GM12873 (cell line): Measurements from ENCODE around the gene KCNMA1.
A peak's percentile ranks its signal among the peaks of the same experiment; 100 is the strongest.

Experiments used
- TF ChIP-seq, protein P1 (sequence below): IDR thresholded peaks from 2 replicates; pipeline ENCODE4 v1.5.1; 2012; ENCODE audit warnings: low read depth, mild to moderate bottlenecking, moderate library complexity, low read length, control low read depth; ENCODE audit not compliant: insufficient read depth; ENCODE audit errors: missing control alignments

Gene KCNMA1

DNA sequence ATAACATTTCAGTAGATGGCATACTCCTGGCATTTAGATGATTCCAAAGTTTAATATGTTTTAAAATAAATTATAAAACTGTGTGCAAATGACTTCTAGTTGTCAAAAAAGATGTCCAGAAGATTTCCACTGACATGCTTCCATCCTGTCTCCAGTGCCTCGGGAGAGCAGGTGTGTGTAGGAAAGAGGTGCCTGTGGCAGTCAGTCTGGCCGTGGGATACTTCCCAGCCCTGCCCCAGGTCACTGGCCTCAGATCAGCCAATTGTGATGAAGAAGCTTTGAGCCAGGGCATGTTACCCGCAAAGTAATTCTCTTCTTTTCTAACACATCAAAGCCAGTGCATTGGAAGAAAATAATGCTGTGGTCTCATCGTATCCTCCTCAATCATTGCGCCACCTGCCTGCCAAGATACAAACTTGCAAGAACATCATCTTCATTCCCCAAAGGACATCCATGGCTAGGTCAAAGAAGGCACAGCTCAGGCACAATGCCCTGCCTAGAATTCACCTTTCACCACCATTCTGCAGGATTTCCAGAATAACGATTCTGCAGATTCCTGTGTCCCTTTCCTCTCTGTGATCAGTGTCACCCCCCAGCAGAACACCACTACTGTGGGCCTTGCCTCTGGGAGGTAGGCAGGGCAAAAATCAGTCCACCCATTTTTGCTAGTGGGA lies 6.3 kb upstream of the KCNMA1 start:
- TF ChIP-seq, protein P1, sequence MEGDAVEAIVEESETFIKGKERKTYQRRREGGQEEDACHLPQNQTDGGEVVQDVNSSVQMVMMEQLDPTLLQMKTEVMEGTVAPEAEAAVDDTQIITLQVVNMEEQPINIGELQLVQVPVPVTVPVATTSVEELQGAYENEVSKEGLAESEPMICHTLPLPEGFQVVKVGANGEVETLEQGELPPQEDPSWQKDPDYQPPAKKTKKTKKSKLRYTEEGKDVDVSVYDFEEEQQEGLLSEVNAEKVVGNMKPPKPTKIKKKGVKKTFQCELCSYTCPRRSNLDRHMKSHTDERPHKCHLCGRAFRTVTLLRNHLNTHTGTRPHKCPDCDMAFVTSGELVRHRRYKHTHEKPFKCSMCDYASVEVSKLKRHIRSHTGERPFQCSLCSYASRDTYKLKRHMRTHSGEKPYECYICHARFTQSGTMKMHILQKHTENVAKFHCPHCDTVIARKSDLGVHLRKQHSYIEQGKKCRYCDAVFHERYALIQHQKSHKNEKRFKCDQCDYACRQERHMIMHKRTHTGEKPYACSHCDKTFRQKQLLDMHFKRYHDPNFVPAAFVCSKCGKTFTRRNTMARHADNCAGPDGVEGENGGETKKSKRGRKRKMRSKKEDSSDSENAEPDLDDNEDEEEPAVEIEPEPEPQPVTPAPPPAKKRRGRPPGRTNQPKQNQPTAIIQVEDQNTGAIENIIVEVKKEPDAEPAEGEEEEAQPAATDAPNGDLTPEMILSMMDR: peak; percentile 67

DNA sequence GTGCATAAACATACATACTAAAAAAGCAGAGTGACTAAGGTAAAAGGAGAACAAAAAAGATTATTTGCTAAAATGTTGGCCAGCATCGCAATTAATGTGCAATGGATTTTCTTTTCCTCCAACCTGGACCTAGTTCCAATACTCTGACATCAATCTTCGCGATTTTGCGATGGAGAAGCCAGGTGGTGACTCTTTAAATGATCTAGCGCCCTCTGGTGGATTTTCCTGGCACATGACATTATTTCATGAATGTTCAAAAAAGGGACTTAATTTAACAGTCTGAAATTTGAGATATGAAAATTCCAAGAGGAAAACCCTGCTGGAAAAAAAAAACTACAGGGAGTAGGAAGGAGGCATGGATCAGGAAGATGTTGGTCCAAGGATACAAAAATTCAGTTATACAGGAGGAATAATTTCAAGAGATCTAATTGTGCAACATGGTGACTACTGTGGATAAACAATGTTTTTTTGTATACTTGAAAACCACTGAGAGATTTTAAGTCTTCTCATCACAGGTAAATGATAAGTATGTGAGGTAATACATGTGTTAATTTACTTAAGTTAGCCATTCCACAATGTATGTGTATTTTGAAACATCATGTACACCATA lies 4.3 kb upstream of the KCNMA1 start:
- TF ChIP-seq, protein P1: peak; percentile 62

DNA sequence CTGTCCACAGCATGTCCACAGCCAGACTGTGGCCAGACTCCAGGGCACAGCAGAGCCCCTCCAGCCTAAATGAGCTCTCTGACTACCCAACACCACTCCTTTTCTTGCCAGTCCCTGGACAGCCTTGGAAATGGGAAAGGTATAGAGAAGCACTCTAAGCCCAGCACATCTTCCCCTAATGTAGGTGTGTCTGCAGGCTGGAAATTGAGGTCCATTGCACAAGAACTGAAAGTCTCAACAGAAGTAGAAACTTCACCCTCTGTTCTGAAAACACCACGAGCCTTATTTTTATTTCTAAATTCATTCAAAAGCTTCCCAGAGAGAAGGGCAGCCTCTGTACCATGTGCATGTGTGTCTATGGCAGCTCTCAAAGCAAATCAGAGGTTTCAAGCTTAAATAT lies 3.7 kb upstream of the KCNMA1 start:
- TF ChIP-seq, protein P1: no peak

DNA sequence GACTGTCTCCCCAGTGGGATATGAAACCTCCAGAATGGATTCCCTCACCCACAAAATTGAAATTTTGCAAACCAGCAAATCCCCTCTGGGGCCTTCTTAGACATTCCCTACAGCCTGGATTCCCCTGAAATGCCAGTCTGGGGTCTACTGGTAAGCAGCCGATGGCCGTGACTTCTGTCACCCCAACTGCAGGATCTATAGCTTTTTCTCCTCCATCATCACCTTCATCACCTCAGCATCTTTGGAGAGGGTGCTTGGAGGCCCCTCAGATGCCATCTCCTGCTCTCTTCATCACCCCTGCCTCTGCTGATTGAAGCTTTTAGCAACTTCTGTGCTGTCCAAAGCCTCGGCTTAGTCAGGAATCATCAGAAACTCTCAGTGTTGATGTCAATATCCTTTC lies 2.6 kb upstream of the KCNMA1 start:
- TF ChIP-seq, protein P1: no peak

DNA sequence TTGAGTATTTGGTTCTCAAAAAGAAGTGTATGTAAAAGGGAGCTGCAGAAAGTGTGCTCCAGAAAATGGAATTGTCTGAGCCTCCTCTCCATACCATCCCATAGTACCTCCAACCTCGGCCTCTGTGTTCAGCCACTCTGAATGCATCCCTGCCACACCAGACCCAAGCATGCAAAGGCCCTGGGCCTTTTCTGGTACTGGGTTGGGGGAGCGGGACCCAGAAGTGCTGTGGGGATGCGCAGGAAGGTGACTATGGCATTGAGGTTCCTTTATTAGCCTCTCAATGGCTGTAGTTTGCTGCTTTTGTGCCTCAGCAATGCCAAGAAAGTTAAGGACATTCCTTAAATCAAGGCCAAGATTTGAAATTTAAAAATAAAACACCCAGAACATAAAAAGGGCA lies 2.1 kb upstream of the KCNMA1 start:
- TF ChIP-seq, protein P1: no peak

DNA sequence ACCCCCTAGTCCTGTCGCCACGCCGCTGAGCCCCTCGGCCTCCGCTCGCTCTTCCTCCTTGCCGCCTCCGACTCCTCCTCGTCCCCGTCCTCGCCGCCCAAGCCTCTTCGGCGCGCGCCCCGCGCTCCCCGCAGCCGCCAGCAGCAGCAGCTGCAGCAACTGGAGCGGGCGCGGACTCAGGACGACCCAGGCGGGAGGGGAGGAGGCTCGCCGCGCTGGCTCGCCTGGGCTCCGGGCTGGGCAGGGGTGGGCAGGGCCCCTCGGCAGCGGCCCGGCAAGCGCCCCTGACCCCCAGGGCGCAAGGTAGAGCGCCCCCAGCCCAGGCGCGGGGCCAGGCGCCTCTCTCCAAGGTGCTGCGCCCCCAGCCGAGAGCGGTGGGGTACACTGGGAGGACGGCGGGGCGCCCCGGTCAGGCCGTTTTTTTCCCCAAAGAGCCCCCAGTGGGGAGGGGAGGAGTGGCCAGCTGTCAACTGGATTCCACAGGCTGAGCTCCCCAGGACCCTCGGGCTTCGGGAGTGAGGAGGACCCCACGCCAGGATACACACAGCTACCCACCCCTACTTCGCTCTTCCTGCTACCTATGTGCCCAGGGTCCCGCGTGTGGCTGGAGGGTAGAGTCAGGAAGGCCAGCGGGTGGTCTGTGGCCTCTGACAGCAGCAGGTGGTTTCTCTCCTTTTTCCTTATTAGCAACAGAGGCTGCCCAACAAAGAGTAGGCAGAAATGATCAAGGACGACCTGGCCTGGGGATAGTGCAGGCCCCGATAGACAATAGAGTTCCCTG lies 903 bp upstream of the KCNMA1 start:
- TF ChIP-seq, protein P1: no peak

DNA sequence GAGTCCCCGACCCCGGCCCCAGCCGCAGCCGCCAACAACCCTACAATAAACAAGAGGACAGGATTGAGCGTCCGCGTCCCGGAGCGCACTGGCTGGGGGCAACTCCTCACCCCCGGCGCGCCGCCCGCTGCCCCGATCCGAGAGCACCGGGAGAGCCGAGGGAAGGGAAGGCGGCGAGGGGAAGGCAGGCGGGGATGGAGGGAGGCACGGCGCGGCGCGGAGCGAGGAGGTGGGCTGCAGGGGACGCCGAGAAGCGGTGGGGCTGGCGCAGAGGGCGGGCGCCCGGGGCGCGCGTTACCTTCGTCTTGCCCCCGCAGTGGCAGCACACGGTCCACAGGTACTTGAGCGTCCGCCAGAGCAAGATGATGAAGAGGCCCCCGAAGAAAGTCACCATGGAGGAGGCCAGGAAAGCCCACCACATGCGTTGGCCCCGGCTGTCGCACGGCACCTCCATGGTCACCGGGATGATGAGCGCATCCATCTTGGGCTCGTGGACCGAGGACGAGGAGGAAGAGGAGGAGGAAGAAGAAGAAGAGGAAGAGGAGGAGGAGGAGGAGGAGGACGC lies 559 bp downstream of the KCNMA1 start:
- TF ChIP-seq, protein P1: no peak
